ENCODE measurements around the gene FYN.

DNA sequence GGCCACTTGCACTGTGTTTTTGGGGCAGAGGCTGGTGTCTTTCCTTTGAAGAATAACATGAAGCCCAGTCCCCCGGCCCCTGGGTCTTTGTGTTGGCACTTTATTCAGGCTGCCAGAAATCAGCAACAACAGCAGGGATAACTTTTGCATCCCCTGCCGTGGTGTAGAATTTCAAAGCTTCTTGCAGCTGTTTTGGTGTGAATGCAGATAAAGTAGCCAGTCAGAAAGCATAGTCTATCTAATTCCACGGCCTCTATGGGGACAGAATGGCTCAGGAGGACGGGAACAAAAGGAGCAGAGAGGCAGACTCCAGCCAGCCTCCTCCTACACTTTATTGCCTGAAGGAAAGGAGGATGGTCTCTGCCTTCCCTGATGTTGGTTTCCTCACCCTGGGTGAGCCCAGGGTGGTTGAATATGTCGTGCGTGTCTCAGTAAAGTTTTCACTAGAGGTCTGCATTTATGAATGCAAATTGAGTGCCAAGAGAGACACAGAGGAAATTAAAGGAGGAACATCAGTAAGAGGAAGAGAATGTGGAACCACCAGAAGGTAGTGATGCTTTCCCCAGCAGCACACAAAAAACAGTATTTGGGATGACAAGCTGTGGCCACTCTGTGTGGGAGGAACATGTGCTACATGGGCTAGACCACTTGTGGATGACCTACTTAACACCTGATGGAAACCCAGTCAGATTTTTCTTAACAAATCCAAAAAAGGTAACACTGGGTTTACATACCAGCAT lies 141.6 kb downstream of the FYN start:
- TF ChIP-seq, protein P1, sequence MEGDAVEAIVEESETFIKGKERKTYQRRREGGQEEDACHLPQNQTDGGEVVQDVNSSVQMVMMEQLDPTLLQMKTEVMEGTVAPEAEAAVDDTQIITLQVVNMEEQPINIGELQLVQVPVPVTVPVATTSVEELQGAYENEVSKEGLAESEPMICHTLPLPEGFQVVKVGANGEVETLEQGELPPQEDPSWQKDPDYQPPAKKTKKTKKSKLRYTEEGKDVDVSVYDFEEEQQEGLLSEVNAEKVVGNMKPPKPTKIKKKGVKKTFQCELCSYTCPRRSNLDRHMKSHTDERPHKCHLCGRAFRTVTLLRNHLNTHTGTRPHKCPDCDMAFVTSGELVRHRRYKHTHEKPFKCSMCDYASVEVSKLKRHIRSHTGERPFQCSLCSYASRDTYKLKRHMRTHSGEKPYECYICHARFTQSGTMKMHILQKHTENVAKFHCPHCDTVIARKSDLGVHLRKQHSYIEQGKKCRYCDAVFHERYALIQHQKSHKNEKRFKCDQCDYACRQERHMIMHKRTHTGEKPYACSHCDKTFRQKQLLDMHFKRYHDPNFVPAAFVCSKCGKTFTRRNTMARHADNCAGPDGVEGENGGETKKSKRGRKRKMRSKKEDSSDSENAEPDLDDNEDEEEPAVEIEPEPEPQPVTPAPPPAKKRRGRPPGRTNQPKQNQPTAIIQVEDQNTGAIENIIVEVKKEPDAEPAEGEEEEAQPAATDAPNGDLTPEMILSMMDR (IDR thresholded peaks at IDR 0.05) = no peak
- no peak for TF ChIP-seq POLR2A (IDR thresholded peaks at IDR 0.05)
